ENCODE measurements around the gene RAD51B. TPM values are rescaled to one million over a fixed set of nuclear protein-coding genes. Genes with fewer than 3 reads are reported as not detected.

The RAD51B gene
- total RNA-seq, 4 donors from 2014 or later, result 19.6 to 39.7 (median 25.4) TPM

GRCh38 chr14:68166731-68167382, 347.3 kb downstream of the RAD51B start:
- Histone ChIP-seq H3K27me3 (no peaks in the 10 kb centered on the region), H3K4me3 (no peak overlapping the region), H3K9me3 (no peaks in the 10 kb centered on the region), H3K27ac (no peak overlapping the region), H3K36me3 (no peaks in the 10 kb centered on the region), H3K4me1 (peaks cover 18% of the 10 kb centered on the region)
- TF ChIP-seq POLR2AphosphoS5 (IDR thresholded peaks at IDR 0.05) (no peak), CTCF (IDR thresholded peaks at IDR 0.05) (no peak), EP300 (IDR thresholded peaks at IDR 0.05) (no peak), POLR2A (IDR thresholded peaks at IDR 0.05) (no peak)
- DNase-seq (ENCODE audit: low spot score in 2 of 2), result no peak
- WGBS, result 87% methylated on average over 3 of the region's 3 CpGs

GRCh38 chr14:68167383-68168087, 348.0 kb downstream of the RAD51B start:
- Histone ChIP-seq H3K27me3 (no peaks in the 10 kb centered on the region), H3K9me3 (no peaks in the 10 kb centered on the region), H3K4me1 (peaks cover 23% of the 10 kb centered on the region), H3K36me3 (no peaks in the 10 kb centered on the region), H3K27ac (no peak overlapping the region), H3K4me3 (no peak overlapping the region)
- DNase-seq (ENCODE audit: low spot score in 2 of 2), result no peak
- no peak for TF ChIP-seq POLR2A (IDR thresholded peaks at IDR 0.05)
- no peak for TF ChIP-seq POLR2AphosphoS5 (IDR thresholded peaks at IDR 0.05)
- no peak for TF ChIP-seq EP300 (IDR thresholded peaks at IDR 0.05)
- TF ChIP-seq CTCF (IDR thresholded peaks at IDR 0.05), result no peak
- 75% methylated on average over 5 of the region's 5 CpGs for WGBS

GRCh38 chr14:68168460-68169109, 349.0 kb downstream of the RAD51B start:
- no peaks in the 10 kb centered on the region for H3K9me3 ChIP-seq
- H3K4me1 ChIP-seq, result peaks cover 32% of the 10 kb centered on the region
- WGBS, result 74% methylated on average over 1 of the region's 1 CpG
- no peak overlapping the region for H3K27ac ChIP-seq
- H3K36me3 ChIP-seq, result no peaks in the 10 kb centered on the region
- TF ChIP-seq POLR2A (IDR thresholded peaks at IDR 0.05) (no peak), CTCF (IDR thresholded peaks at IDR 0.05) (no peak), EP300 (IDR thresholded peaks at IDR 0.05) (no peak)
- DNase-seq (ENCODE audit: low spot score in 2 of 2), result no peak
- H3K27me3 ChIP-seq, result no peaks in the 10 kb centered on the region
- no peak overlapping the region for H3K4me3 ChIP-seq

- Histone ChIP-seq H3K27ac (no peak overlapping the region), H3K4me1 (peaks cover 28% of the 10 kb centered on the region), H3K9me3 (no peaks in the 10 kb centered on the region), H3K27me3 (no peaks in the 10 kb centered on the region), H3K36me3 (no peaks in the 10 kb centered on the region), H3K4me3 (no peak overlapping the region)
- no peak for DNase-seq (ENCODE audit: low spot score in 2 of 2)
- TF ChIP-seq POLR2A (IDR thresholded peaks at IDR 0.05) (no peak), CTCF (IDR thresholded peaks at IDR 0.05) (no peak), EP300 (IDR thresholded peaks at IDR 0.05) (no peak), POLR2AphosphoS5 (IDR thresholded peaks at IDR 0.05) (no peak)
- WGBS, result 74% methylated on average over 3 of the region's 3 CpGs
These were observed 352.6 kb downstream of the RAD51B start for GRCh38 chr14:68172216-68172615.

- Histone ChIP-seq H3K4me1 (peaks cover 29% of the 10 kb centered on the region), H3K27me3 (no peaks in the 10 kb centered on the region), H3K27ac (no peak overlapping the region), H3K9me3 (no peaks in the 10 kb centered on the region), H3K4me3 (no peak overlapping the region), H3K36me3 (no peaks in the 10 kb centered on the region)
- TF ChIP-seq POLR2A (IDR thresholded peaks at IDR 0.05), result no peak
- TF ChIP-seq EP300 (IDR thresholded peaks at IDR 0.05), result no peak
- no peak for TF ChIP-seq POLR2AphosphoS5 (IDR thresholded peaks at IDR 0.05)
- WGBS, result 67% methylated on average over 1 of the region's 1 CpG
- no peak for DNase-seq (ENCODE audit: low spot score in 2 of 2)
These were observed 353.0 kb downstream of the RAD51B start for GRCh38 chr14:68172627-68173026.
